ENCODE measurements around the gene SIRT4. TPM values are rescaled to one million over a fixed set of nuclear protein-coding genes. Genes with fewer than 3 reads are reported as not detected.

The SIRT4 gene
- total RNA-seq, 1 experiment from 2014 or later: 3.7 TPM

GRCh38 chr12:120343039-120343537 is 41.0 kb downstream of the SIRT4 start:
- no peaks in the 10 kb centered on the region for H3K36me3 ChIP-seq (ENCODE audit: insufficient read depth, low read length, poor library complexity, severe bottlenecking)
- no peaks in the 10 kb centered on the region for H3K27me3 ChIP-seq (replicated peaks; ENCODE audit: insufficient read depth, low read depth, low read length, poor library complexity)
- BruUV-seq (replicated peaks): no TSS peak
- no peak overlapping the region for H3K27ac ChIP-seq (ENCODE audit: low read depth, low read length, poor library complexity, severe bottlenecking)
- POLR2A ChIA-PET (ENCODE audit: low non-redundant PET): no interaction called here
- CTCF ChIA-PET: no interaction called here
- H3K4me3 ChIP-seq (ENCODE audit: low read depth, low read length, poor library complexity, severe bottlenecking): no peak overlapping the region
- intact Hi-C loops (cut with micrococcal nuclease; ENCODE audit: unreplicated experiment): no loop called here
- TF ChIP-seq CTCF (conservative IDR thresholded peaks at IDR 0.05; ENCODE audit: low read depth, low read length): no peak
- TF ChIP-seq EZH2 (IDR thresholded peaks at IDR 0.05; ENCODE audit: borderline replicate concordance, low read depth, low read length, poor library complexity, severe bottlenecking): no peak
- no peaks in the 10 kb centered on the region for H3K4me1 ChIP-seq (ENCODE audit: insufficient read depth, low read length, poor library complexity, severe bottlenecking)
- no peaks in the 10 kb centered on the region for H3K9me3 ChIP-seq (ENCODE audit: low read depth, low read length, poor library complexity, severe bottlenecking)
- DNase-seq (ENCODE audit: low spot score): no peak

GRCh38 chr12:120343692-120344091 is 41.6 kb downstream of the SIRT4 start:
- TF ChIP-seq CTCF (conservative IDR thresholded peaks at IDR 0.05; ENCODE audit: low read depth, low read length) (no peak), EZH2 (IDR thresholded peaks at IDR 0.05; ENCODE audit: borderline replicate concordance, low read depth, low read length, poor library complexity, severe bottlenecking) (no peak)
- Histone ChIP-seq H3K9me3 (ENCODE audit: low read depth, low read length, poor library complexity, severe bottlenecking) (no peaks in the 10 kb centered on the region), H3K27me3 (replicated peaks; ENCODE audit: insufficient read depth, low read depth, low read length, poor library complexity) (no peaks in the 10 kb centered on the region), H3K4me3 (ENCODE audit: low read depth, low read length, poor library complexity, severe bottlenecking) (no peak overlapping the region), H3K4me1 (ENCODE audit: insufficient read depth, low read length, poor library complexity, severe bottlenecking) (no peaks in the 10 kb centered on the region), H3K36me3 (ENCODE audit: insufficient read depth, low read length, poor library complexity, severe bottlenecking) (no peaks in the 10 kb centered on the region), H3K27ac (ENCODE audit: low read depth, low read length, poor library complexity, severe bottlenecking) (no peak overlapping the region)
- CTCF ChIA-PET: no interaction called here
- no TSS peak for BruUV-seq (replicated peaks)
- POLR2A ChIA-PET (ENCODE audit: low non-redundant PET): interaction anchor here (0.7 kb wide), 1 partner anchor 308 kb away, joined by 3 read pairs; no protein-coding TSS in a partner anchor
- intact Hi-C loops (cut with micrococcal nuclease; ENCODE audit: unreplicated experiment): no loop called here
- no peak for DNase-seq (ENCODE audit: low spot score)

GRCh38 chr12:120346031-120346430 is 43.9 kb downstream of the SIRT4 start:
- BruUV-seq (replicated peaks): no TSS peak
- TF ChIP-seq EZH2 (IDR thresholded peaks at IDR 0.05; ENCODE audit: borderline replicate concordance, low read depth, low read length, poor library complexity, severe bottlenecking) (no peak), CTCF (conservative IDR thresholded peaks at IDR 0.05; ENCODE audit: low read depth, low read length) (no peak)
- ChIA-PET CTCF (interaction anchor here (0.7 to 0.9 kb wide), 4 partner anchors 20 to 85 kb away, joined by 4 to 10 read pairs (median 4); partner anchors contain the start of gene RNU4-1), POLR2A (ENCODE audit: low non-redundant PET) (no interaction called here)
- H3K27ac ChIP-seq (ENCODE audit: low read depth, low read length, poor library complexity, severe bottlenecking): no peak overlapping the region
- H3K27me3 ChIP-seq (replicated peaks; ENCODE audit: insufficient read depth, low read depth, low read length, poor library complexity): no peaks in the 10 kb centered on the region
- no peak for DNase-seq (ENCODE audit: low spot score)
- no peaks in the 10 kb centered on the region for H3K9me3 ChIP-seq (ENCODE audit: low read depth, low read length, poor library complexity, severe bottlenecking)
- no peaks in the 10 kb centered on the region for H3K4me1 ChIP-seq (ENCODE audit: insufficient read depth, low read length, poor library complexity, severe bottlenecking)
- no peaks in the 10 kb centered on the region for H3K36me3 ChIP-seq (ENCODE audit: insufficient read depth, low read length, poor library complexity, severe bottlenecking)
- H3K4me3 ChIP-seq (ENCODE audit: low read depth, low read length, poor library complexity, severe bottlenecking): no peak overlapping the region
- intact Hi-C loops (cut with micrococcal nuclease; ENCODE audit: unreplicated experiment): no loop called here

All from A673 (cell line).